GM18870 (cell line): ENCODE data around the gene LIG1.
"Not testable (repeated sequence)": the region's sequence is repeated elsewhere in the genome, so short reads cannot be mapped to it uniquely, and the experiment has no call there.

Experiments used
- ATAC-seq: cut with Tn5 transposase; IDR thresholded peaks from one replicate; pipeline ENCODE4 v1.9.1; 2021; ENCODE audit warnings: moderate library complexity; ENCODE audit not compliant: unreplicated experiment

LIG1 gene

GRCh38 chr19:48122421-48122820 is 47.7 kb downstream of the LIG1 start:
- ATAC-seq = no peak

- ATAC-seq = no peak
Observed at GRCh38 chr19:48121909-48122371, 48.2 kb downstream of the LIG1 start.

- ATAC-seq = no peak
Observed at GRCh38 chr19:48121066-48121465, 49.1 kb downstream of the LIG1 start.

- no peak for ATAC-seq
Observed at GRCh38 chr19:48120505-48120904, 49.6 kb downstream of the LIG1 start.

- ATAC-seq = no peak
Observed at GRCh38 chr19:48118131-48118517, 52.0 kb downstream of the LIG1 start.

- no peak for ATAC-seq
Observed at GRCh38 chr19:48117515-48118130, 52.5 kb downstream of the LIG1 start.

GRCh38 chr19:48113190-48113917 is 56.8 kb downstream of the LIG1 start:
- ATAC-seq = no peak

GRCh38 chr19:48111280-48111679 is 58.9 kb downstream of the LIG1 start:
- no peak for ATAC-seq

- ATAC-seq = no peak
Observed at GRCh38 chr19:48110350-48110966, 59.7 kb downstream of the LIG1 start, which contains the start of gene PLA2G4C. TSS of gene PLA2G4C (minus strand) at chr19:48110817. CDS start at chr19:48106529, 4,288 bp downstream.

- ATAC-seq = no peak
Observed at GRCh38 chr19:48108997-48109782, 61.0 kb downstream of the LIG1 start.

GRCh38 chr19:48103922-48104321 is 66.2 kb downstream of the LIG1 start:
- no peak for ATAC-seq

GRCh38 chr19:48102870-48103751 is 67.0 kb downstream of the LIG1 start:
- ATAC-seq = no peak

GRCh38 chr19:48095612-48096175 is 74.5 kb downstream of the LIG1 start:
- ATAC-seq = no peak

GRCh38 chr19:48094855-48095203 is 75.3 kb downstream of the LIG1 start:
- no peak for ATAC-seq

GRCh38 chr19:48094129-48094854 is 75.9 kb downstream of the LIG1 start:
- ATAC-seq = no peak

- ATAC-seq = not testable (repeated sequence)
Observed at GRCh38 chr19:48091111-48091718, 78.9 kb downstream of the LIG1 start.

GRCh38 chr19:48090281-48090802 is 79.8 kb downstream of the LIG1 start:
- no peak for ATAC-seq

- not testable (repeated sequence) for ATAC-seq
Observed at GRCh38 chr19:48088991-48089390, 81.2 kb downstream of the LIG1 start.
